H9 (cell line): ENCODE data around the gene AGO3. TPM values are rescaled to one million over a fixed set of nuclear protein-coding genes. Genes with fewer than 3 reads are reported as not detected.

ENCODE experiments used
- DNase-seq: peaks from one replicate; pipeline ENCODE4 v3.0.0-alpha.2; 2017
- H2AFZ ChIP-seq: one replicate; pipeline ENCODE4 v1.6.1; 2013; ENCODE audit warnings: mild to moderate bottlenecking, low read length, control low read depth, moderate library complexity
- H2AK5ac ChIP-seq: 2 replicates; pipeline ENCODE4 v1.6.1; 2013; ENCODE audit warnings: low read length, control low read depth, mixed read lengths; ENCODE audit not compliant: insufficient read length
- H2BK120ac ChIP-seq: one replicate; pipeline ENCODE4 v1.6.1; 2013; ENCODE audit warnings: low read depth, mild to moderate bottlenecking, low read length, control low read depth, inconsistent platforms; ENCODE audit not compliant: poor library complexity, severe bottlenecking
- H2BK12ac ChIP-seq: 2 replicates; pipeline ENCODE4 v1.6.1; 2013; ENCODE audit warnings: low read length, control low read depth, mixed read lengths, low read depth; ENCODE audit not compliant: insufficient read length
- H2BK15ac ChIP-seq: 2 replicates; pipeline ENCODE4 v1.6.1; 2013; ENCODE audit warnings: low read depth, low read length, control low read depth
- H2BK20ac ChIP-seq: one replicate; pipeline ENCODE4 v1.6.1; 2013; ENCODE audit warnings: low read depth, mild to moderate bottlenecking, low read length, control low read depth, inconsistent platforms; ENCODE audit not compliant: poor library complexity, severe bottlenecking
- H2BK5ac ChIP-seq: 2 replicates; pipeline ENCODE4 v1.6.1; 2013; ENCODE audit warnings: low read length, control low read depth, mixed read lengths; ENCODE audit not compliant: insufficient read length
- H3K14ac ChIP-seq: 2 replicates; pipeline ENCODE4 v1.6.1; 2013; ENCODE audit warnings: low read length, control low read depth; ENCODE audit not compliant: insufficient read depth
- H3K18ac ChIP-seq: 2 replicates; pipeline ENCODE4 v1.6.1; 2013; ENCODE audit warnings: low read depth, mild to moderate bottlenecking, mixed read lengths, low read length, control low read depth; ENCODE audit not compliant: insufficient read length
- H3K23ac ChIP-seq: 2 replicates; pipeline ENCODE4 v1.6.1; 2013; ENCODE audit warnings: low read length, control low read depth, mixed read lengths, low read depth; ENCODE audit not compliant: insufficient read length
- H3K23me2 ChIP-seq: 2 replicates; pipeline ENCODE4 v1.6.1; 2013; ENCODE audit warnings: low read depth, mild to moderate bottlenecking, mixed read lengths, low read length, control low read depth; ENCODE audit not compliant: insufficient read length, poor library complexity, severe bottlenecking
- H3K27ac ChIP-seq: 2 replicates; pipeline ENCODE4 v1.5.1; 2013; ENCODE audit warnings: low read length, control low read depth, mixed read lengths, low read depth; ENCODE audit not compliant: insufficient read length
- H3K27me3 ChIP-seq: 2 replicates; pipeline ENCODE4 v1.6.1; 2013; ENCODE audit warnings: low read length, control low read depth, inconsistent platforms; ENCODE audit not compliant: insufficient read depth
- H3K4ac ChIP-seq: 2 replicates; pipeline ENCODE4 v1.6.1; 2013; ENCODE audit warnings: low read depth, mild to moderate bottlenecking, control low read depth, inconsistent platforms, low read length, moderate library complexity
- H3K4me1 ChIP-seq: 2 replicates; pipeline ENCODE4 v1.6.1; 2013; ENCODE audit warnings: low read length, control low read depth, inconsistent platforms; ENCODE audit not compliant: insufficient read depth
- H3K4me2 ChIP-seq: 2 replicates; pipeline ENCODE4 v1.6.1; 2013; ENCODE audit warnings: low read length, control low read depth, mixed read lengths; ENCODE audit not compliant: insufficient read length, insufficient read depth
- H3K56ac ChIP-seq: 2 replicates; pipeline ENCODE4 v1.6.1; 2013; ENCODE audit warnings: low read depth, mild to moderate bottlenecking, mixed read lengths, low read length, control low read depth; ENCODE audit not compliant: insufficient read length
- H3K79me1 ChIP-seq: 2 replicates; pipeline ENCODE4 v1.6.1; 2013; ENCODE audit warnings: low read depth, mild to moderate bottlenecking, moderate library complexity, low read length, control low read depth, inconsistent platforms; ENCODE audit not compliant: insufficient read depth, poor library complexity, severe bottlenecking
- H3K79me2 ChIP-seq: 2 replicates; pipeline ENCODE4 v1.6.1; 2013; ENCODE audit warnings: low read length, control low read depth, inconsistent platforms; ENCODE audit not compliant: insufficient read depth
- H3K9ac ChIP-seq: 2 replicates; pipeline ENCODE4 v1.6.1; 2013; ENCODE audit warnings: low read length, control low read depth, mixed read lengths; ENCODE audit not compliant: insufficient read length; ENCODE audit errors: extremely low read depth
- H3K9me3 ChIP-seq: one replicate; pipeline ENCODE4 v1.6.1; 2013; ENCODE audit warnings: low read depth, low read length, inconsistent platforms; ENCODE audit not compliant: control insufficient read depth
- H3T11ph ChIP-seq: one replicate; pipeline ENCODE4 v1.6.1; 2013; ENCODE audit warnings: mild to moderate bottlenecking, low read length, control low read depth, inconsistent platforms
- H4K20me1 ChIP-seq: one replicate; pipeline ENCODE4 v1.6.1; 2013; ENCODE audit not compliant: control insufficient read depth, insufficient read length, insufficient read depth
- H4K5ac ChIP-seq: 2 replicates; pipeline ENCODE4 v1.6.1; 2013; ENCODE audit warnings: low read depth, mild to moderate bottlenecking, mixed read lengths, low read length, control low read depth; ENCODE audit not compliant: insufficient read length
- H4K8ac ChIP-seq: replicated peaks from 2 replicates; pipeline ENCODE4 v1.6.1; 2013; ENCODE audit warnings: low read length, control low read depth, mixed read lengths, low read depth; ENCODE audit not compliant: insufficient read length
- H4K91ac ChIP-seq: 2 replicates; pipeline ENCODE4 v1.6.1; 2013; ENCODE audit warnings: low read depth, mild to moderate bottlenecking, moderate library complexity, mixed read lengths, low read length, control low read depth; ENCODE audit not compliant: insufficient read length
- H3K27ac Mint-ChIP-seq, 3 experiments: 2 replicates in 2 of 3; 3 replicates in 1 of 3; pipeline ENCODE4 v1.8.0; 2020 to 2021; ENCODE audit warnings: mixed read lengths in 3 of 3, mild to moderate bottlenecking in 1 of 3, moderate library complexity in 1 of 3
- H3K27me3 Mint-ChIP-seq: 2 replicates; pipeline ENCODE4 v1.8.0; 2021; ENCODE audit warnings: low read depth, mild to moderate bottlenecking, moderate library complexity, mixed read lengths
- H3K36me3 Mint-ChIP-seq, 3 experiments: 2 replicates in 2 of 3; 3 replicates in 1 of 3; pipeline ENCODE4 v1.8.0; 2020 to 2021; ENCODE audit warnings: low read depth in 3 of 3, mixed read lengths in 3 of 3; ENCODE audit not compliant: insufficient read depth in 1 of 3
- H3K4me1 Mint-ChIP-seq, 2 experiments: 2 replicates each; pipeline ENCODE4 v1.8.0; 2020; ENCODE audit warnings: mixed read lengths in 2 of 2
- H3K4me3 Mint-ChIP-seq, 2 experiments: 2 replicates in 1 of 2; 3 replicates in 1 of 2; pipeline ENCODE4 v1.8.0; 2020 to 2021; ENCODE audit warnings: mild to moderate bottlenecking in 2 of 2, mixed read lengths in 2 of 2, moderate library complexity in 1 of 2
- H3K9me3 Mint-ChIP-seq, 2 experiments: 2 replicates in 1 of 2; 3 replicates in 1 of 2; pipeline ENCODE4 v1.8.0; 2020; ENCODE audit warnings: mild to moderate bottlenecking in 2 of 2, mixed read lengths in 2 of 2, moderate library complexity in 1 of 2
- WGBS: extraction: QIAGEN DNeasy Blood & Tissue Kit; methylation state at CpG from one replicate; pipeline ENCODE4 v1.1.7; 2013; ENCODE audit warnings: missing lambda C conversion rate, low lambda C conversion rate, mixed read lengths; ENCODE audit not compliant: insufficient read length; ENCODE audit errors: extremely low coverage; 5-methylcytosine and 5-hydroxymethylcytosine counted together
- total RNA-seq: library from RNA; stranded (reverse); gene quantifications from 2 replicates; pipeline ENCODE4 v1.2.1, GENCODE V29; 2021
- TF ChIP-seq, protein P1 (sequence below): fragments of 200-600 bp; sonication (generic); conservative IDR thresholded peaks from 3 replicates; pipeline ENCODE4 v1.8.0; 2021; ENCODE audit warnings: antibody characterized with exemption, mild to moderate bottlenecking

AGO3 gene
- total RNA-seq, 1 experiment from 2014 or later: 27.0 TPM

DNA sequence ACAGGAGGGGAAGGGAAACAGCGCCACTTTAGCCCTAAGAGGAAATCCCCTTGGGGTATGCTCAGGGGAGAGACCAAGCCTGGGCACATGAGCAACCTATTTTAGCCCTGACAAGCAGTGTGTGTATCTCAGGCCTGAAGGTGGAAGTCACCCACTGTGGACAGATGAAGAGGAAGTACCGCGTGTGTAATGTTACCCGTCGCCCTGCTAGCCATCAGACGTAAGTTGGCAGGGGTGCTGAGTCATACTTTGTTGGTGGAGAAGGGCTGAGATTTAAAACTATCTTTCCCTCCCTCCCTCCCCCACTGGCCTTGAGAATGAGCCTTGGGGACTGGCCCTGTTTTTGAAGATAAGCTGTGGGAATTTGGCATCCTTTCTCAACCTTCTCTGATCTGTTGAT, 36.7 kb upstream of the AGO3 start:
- no peak for DNase-seq
- no peaks in the 10 kb centered on the region for H3K4me1 ChIP-seq
- peaks cover 3% of the 10 kb centered on the region for H3K79me1 ChIP-seq
- no peak overlapping the region for H3T11ph ChIP-seq
- H4K20me1 ChIP-seq: no peaks in the 10 kb centered on the region
- Mint-ChIP-seq H3K36me3 (peaks cover 39 to 94% (median 81%) of the 10 kb centered on the region in 3 experiments; a peak in 6 of 7 replicates), H3K4me1 (no peaks in the 10 kb centered on the region), H3K27ac (peak overlapping the region; percentile 2 to 41 (median 20); a peak in 2 of 7 replicates), H3K9me3 (no peaks in the 10 kb centered on the region), H3K4me3 (no peak overlapping the region), H3K27me3 (no peaks in the 10 kb centered on the region)
- no peak overlapping the region for H3K56ac ChIP-seq
- H3K9ac ChIP-seq: no peak overlapping the region
- H4K8ac ChIP-seq: no peak overlapping the region
- H3K4me2 ChIP-seq: no peak overlapping the region
- H2BK20ac ChIP-seq: no peak overlapping the region
- H2BK120ac ChIP-seq: no peak overlapping the region
- H3K18ac ChIP-seq: no peak overlapping the region
- no peaks in the 10 kb centered on the region for H3K79me2 ChIP-seq
- H2BK12ac ChIP-seq: no peak overlapping the region
- TF ChIP-seq, protein P1, sequence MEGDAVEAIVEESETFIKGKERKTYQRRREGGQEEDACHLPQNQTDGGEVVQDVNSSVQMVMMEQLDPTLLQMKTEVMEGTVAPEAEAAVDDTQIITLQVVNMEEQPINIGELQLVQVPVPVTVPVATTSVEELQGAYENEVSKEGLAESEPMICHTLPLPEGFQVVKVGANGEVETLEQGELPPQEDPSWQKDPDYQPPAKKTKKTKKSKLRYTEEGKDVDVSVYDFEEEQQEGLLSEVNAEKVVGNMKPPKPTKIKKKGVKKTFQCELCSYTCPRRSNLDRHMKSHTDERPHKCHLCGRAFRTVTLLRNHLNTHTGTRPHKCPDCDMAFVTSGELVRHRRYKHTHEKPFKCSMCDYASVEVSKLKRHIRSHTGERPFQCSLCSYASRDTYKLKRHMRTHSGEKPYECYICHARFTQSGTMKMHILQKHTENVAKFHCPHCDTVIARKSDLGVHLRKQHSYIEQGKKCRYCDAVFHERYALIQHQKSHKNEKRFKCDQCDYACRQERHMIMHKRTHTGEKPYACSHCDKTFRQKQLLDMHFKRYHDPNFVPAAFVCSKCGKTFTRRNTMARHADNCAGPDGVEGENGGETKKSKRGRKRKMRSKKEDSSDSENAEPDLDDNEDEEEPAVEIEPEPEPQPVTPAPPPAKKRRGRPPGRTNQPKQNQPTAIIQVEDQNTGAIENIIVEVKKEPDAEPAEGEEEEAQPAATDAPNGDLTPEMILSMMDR: no peak
- no peak overlapping the region for H2BK15ac ChIP-seq
- no peak overlapping the region for H4K91ac ChIP-seq
- no peak overlapping the region for H2AFZ ChIP-seq
- no peaks in the 10 kb centered on the region for H3K23me2 ChIP-seq
- H3K27ac ChIP-seq: no peak overlapping the region
- H2AK5ac ChIP-seq: no peak overlapping the region
- H3K14ac ChIP-seq: no peak overlapping the region
- no peak overlapping the region for H4K5ac ChIP-seq
- no peak overlapping the region for H2BK5ac ChIP-seq
- H3K9me3 ChIP-seq: no peaks in the 10 kb centered on the region
- WGBS: no CpG with 5 or more reads among the region's 6 CpGs
- H3K4ac ChIP-seq: no peak overlapping the region
- H3K23ac ChIP-seq: no peak overlapping the region
- no peaks in the 10 kb centered on the region for H3K27me3 ChIP-seq
